GM18498 (cell line): ENCODE results near the gene HUNK.
"Not testable (repeated sequence)": the region's sequence is repeated elsewhere in the genome, so short reads cannot be mapped to it uniquely, and the experiment has no call there.

Experiments
- ATAC-seq: cut with Tn5 transposase; IDR thresholded peaks from one replicate; pipeline ENCODE4 v1.9.1; 2021; ENCODE audit warnings: mild to moderate bottlenecking, moderate library complexity; ENCODE audit not compliant: unreplicated experiment

Gene HUNK

GRCh38 chr21:31993826-31994825, 121.3 kb downstream of the HUNK start:
- ATAC-seq, result no peak

GRCh38 chr21:31997191-31997590, 124.4 kb downstream of the HUNK start:
- ATAC-seq, result no peak

GRCh38 chr21:31999810-32000468, 127.1 kb downstream of the HUNK start:
- no peak for ATAC-seq

GRCh38 chr21:32001390-32001789, 128.6 kb downstream of the HUNK start:
- ATAC-seq, result no peak

- ATAC-seq, result no peak
Measured at GRCh38 chr21:32003411-32003810, 130.6 kb downstream of the HUNK start.

- ATAC-seq, result no peak
Measured at GRCh38 chr21:32004291-32004690, 131.5 kb downstream of the HUNK start.

GRCh38 chr21:32007456-32007855, 134.6 kb downstream of the HUNK start:
- no peak for ATAC-seq

GRCh38 chr21:32008714-32009113, 135.9 kb downstream of the HUNK start:
- ATAC-seq, result no peak

- ATAC-seq, result no peak
Measured at GRCh38 chr21:32009263-32009662, 136.4 kb downstream of the HUNK start.

GRCh38 chr21:32015461-32016139, 142.8 kb downstream of the HUNK start:
- no peak for ATAC-seq

GRCh38 chr21:32018381-32018780, 145.6 kb downstream of the HUNK start:
- no peak for ATAC-seq

GRCh38 chr21:32020564-32020963, 147.7 kb downstream of the HUNK start:
- no peak for ATAC-seq

- no peak for ATAC-seq
Measured at GRCh38 chr21:32021319-32021994, 148.6 kb downstream of the HUNK start.

- ATAC-seq, result no peak
Measured at GRCh38 chr21:32022146-32022545, 149.3 kb downstream of the HUNK start.

- no peak for ATAC-seq
Measured at GRCh38 chr21:32030146-32030652, 157.4 kb downstream of the HUNK start.

GRCh38 chr21:32034850-32035249, 162.0 kb downstream of the HUNK start:
- no peak for ATAC-seq

- ATAC-seq, result no peak
Measured at GRCh38 chr21:32035617-32036016, 162.8 kb downstream of the HUNK start.

- ATAC-seq, result no peak
Measured at GRCh38 chr21:32036756-32037155, 163.9 kb downstream of the HUNK start.

GRCh38 chr21:32038751-32039150, 165.9 kb downstream of the HUNK start:
- ATAC-seq, result not testable (repeated sequence)

GRCh38 chr21:32043458-32043857, 170.6 kb downstream of the HUNK start:
- no peak for ATAC-seq
